G401 (cell line): ENCODE data around the gene SCGB1A1. TPM values are rescaled to one million over a fixed set of nuclear protein-coding genes. Genes with fewer than 3 reads are reported as not detected.
"Not testable (repeated sequence)": the region's sequence is repeated elsewhere in the genome, so short reads cannot be mapped to it uniquely, and the experiment has no call there.

ENCODE experiments used
- DNase-seq: peaks from one replicate; pipeline ENCODE4 v3.0.0-alpha.2; 2015; ENCODE audit warnings: low spot score
- in situ Hi-C: cut with HindIII; loops from 2 replicates; pipeline ENCODE4 v1.10.0; 2016; ENCODE audit warnings: low sequenced_read_pairs, mixed read lengths
- total RNA-seq: library from RNA; depleted of rRNA; stranded (reverse); fragments of >200 nt; shearing (Covaris generic); gene quantifications from 2 replicates; pipeline ENCODE4 v1.2.3, GENCODE V29; 2014

SCGB1A1 gene
- total RNA-seq, 1 experiment from 2014 or later, result not detected

GRCh38 chr11:62438641-62439040 is 19.8 kb downstream of the SCGB1A1 start:
- in situ Hi-C loops, result loop anchor here (10.0 to 25.0 kb wide), 2 partner anchors 56 to 124 kb away; partner anchors contain the start of gene EEF1G
- no peak for DNase-seq

GRCh38 chr11:62439785-62440602 is 21.2 kb downstream of the SCGB1A1 start:
- DNase-seq, result no peak
- in situ Hi-C loops, result loop anchor here (10.0 to 25.0 kb wide), 2 partner anchors 55 to 122 kb away; partner anchors contain the start of gene EEF1G

GRCh38 chr11:62443390-62444235 is 24.8 kb downstream of the SCGB1A1 start:
- no peak for DNase-seq
- in situ Hi-C loops, result loop anchor here (25.0 kb wide), 1 partner anchor 119 kb away; the partner anchor contains the start of gene EEF1G

GRCh38 chr11:62444236-62444833 is 25.5 kb downstream of the SCGB1A1 start:
- in situ Hi-C loops, result loop anchor here (25.0 kb wide), 1 partner anchor 118 kb away; the partner anchor contains the start of gene EEF1G
- peak; percentile 72 for DNase-seq

GRCh38 chr11:62444835-62445234 is 26.0 kb downstream of the SCGB1A1 start:
- in situ Hi-C loops, result loop anchor here (25.0 kb wide), 1 partner anchor 117 kb away; the partner anchor contains the start of gene EEF1G
- peak; percentile 57 for DNase-seq

GRCh38 chr11:62445314-62445740 is 26.5 kb downstream of the SCGB1A1 start:
- in situ Hi-C loops, result loop anchor here (25.0 kb wide), 1 partner anchor 117 kb away; the partner anchor contains the start of gene EEF1G
- peak; percentile 58 for DNase-seq

GRCh38 chr11:62446091-62446490 is 27.3 kb downstream of the SCGB1A1 start:
- DNase-seq, result no peak
- in situ Hi-C loops, result loop anchor here (25.0 kb wide), 1 partner anchor 116 kb away; the partner anchor contains the start of gene EEF1G

- in situ Hi-C loops, result loop anchor here (25.0 kb wide), 1 partner anchor 113 kb away; the partner anchor contains the start of gene EEF1G
- no peak for DNase-seq
These were observed 30.6 kb downstream of the SCGB1A1 start for GRCh38 chr11:62449451-62449851.

GRCh38 chr11:62449912-62450311 is 31.1 kb downstream of the SCGB1A1 start:
- in situ Hi-C loops, result loop anchor here (25.0 kb wide), 1 partner anchor 112 kb away; the partner anchor contains the start of gene EEF1G
- DNase-seq, result not testable (repeated sequence)

GRCh38 chr11:62450543-62451240 is 31.9 kb downstream of the SCGB1A1 start:
- in situ Hi-C loops, result no loop called here
- DNase-seq, result no peak

- no peak for DNase-seq
- in situ Hi-C loops, result no loop called here
These were observed 32.4 kb downstream of the SCGB1A1 start for GRCh38 chr11:62451241-62451621.

GRCh38 chr11:62452261-62452660 is 33.4 kb downstream of the SCGB1A1 start:
- in situ Hi-C loops, result no loop called here
- no peak for DNase-seq

- DNase-seq, result no peak
- in situ Hi-C loops, result no loop called here
These were observed 34.1 kb downstream of the SCGB1A1 start for GRCh38 chr11:62452839-62453468.

- in situ Hi-C loops, result no loop called here
- DNase-seq, result no peak
These were observed 37.8 kb downstream of the SCGB1A1 start for GRCh38 chr11:62456630-62457029.

GRCh38 chr11:62457478-62457877 is 38.6 kb downstream of the SCGB1A1 start:
- no peak for DNase-seq
- in situ Hi-C loops, result no loop called here

- in situ Hi-C loops, result no loop called here
- DNase-seq, result no peak
These were observed 39.6 kb downstream of the SCGB1A1 start for GRCh38 chr11:62458212-62459002.

GRCh38 chr11:62459080-62459479 is 40.2 kb downstream of the SCGB1A1 start:
- no peak for DNase-seq
- in situ Hi-C loops, result no loop called here
